RWPE2 (cell line): Measurements from ENCODE around the gene HMGN4.
"Not testable (repeated sequence)": the region's sequence is repeated elsewhere in the genome, so short reads cannot be mapped to it uniquely, and the experiment has no call there.

Experiments
- ATAC-seq: fragments of 200-7000 bp; cut with Tn5 transposase; 3 replicates; pipeline ENCODE4 v1.9.1; 2021; ENCODE audit warnings: low read depth
- DNase-seq: peaks from one replicate; pipeline ENCODE4 v3.0.0-alpha.2; 2020; ENCODE audit warnings: low spot score
- H3K27ac ChIP-seq: fragments of 450-650 bp; 2 replicates; pipeline ENCODE4 v1.5.1; 2017; ENCODE audit warnings: mild to moderate bottlenecking; ENCODE audit not compliant: poor library complexity, severe bottlenecking
- H3K27me3 ChIP-seq: fragments of 250-450 bp; sonication (Bioruptor Pico); 2 replicates; pipeline ENCODE4 v1.5.1; 2021; ENCODE audit warnings: mild to moderate bottlenecking, moderate library complexity; ENCODE audit not compliant: insufficient read depth, poor library complexity, severe bottlenecking
- H3K36me3 ChIP-seq: fragments of 250-450 bp; sonication (Bioruptor Pico); 2 replicates; pipeline ENCODE4 v1.5.1; 2020; ENCODE audit warnings: low read depth, mild to moderate bottlenecking, moderate library complexity
- H3K4me1 ChIP-seq: fragments of 250-450 bp; sonication (Bioruptor Pico); 2 replicates; pipeline ENCODE4 v1.5.1; 2021; ENCODE audit warnings: mild to moderate bottlenecking, moderate library complexity; ENCODE audit not compliant: insufficient read depth, poor library complexity, severe bottlenecking
- H3K4me3 ChIP-seq: fragments of 250-450 bp; sonication (Bioruptor Pico); 2 replicates; pipeline ENCODE4 v1.5.1; 2021; ENCODE audit warnings: mild to moderate bottlenecking, moderate library complexity; ENCODE audit not compliant: severe bottlenecking
- H3K9me3 ChIP-seq: fragments of 250-450 bp; sonication (Bioruptor Pico); 2 replicates; pipeline ENCODE4 v1.5.1; 2021; ENCODE audit warnings: mild to moderate bottlenecking, moderate library complexity; ENCODE audit not compliant: severe bottlenecking
- TF ChIP-seq, protein P1 (sequence below): fragments of 450-650 bp; IDR thresholded peaks from one replicate; pipeline ENCODE4 v1.5.1; 2017; ENCODE audit warnings: mild to moderate bottlenecking, moderate library complexity; ENCODE audit not compliant: poor library complexity, severe bottlenecking

Gene HMGN4

DNA sequence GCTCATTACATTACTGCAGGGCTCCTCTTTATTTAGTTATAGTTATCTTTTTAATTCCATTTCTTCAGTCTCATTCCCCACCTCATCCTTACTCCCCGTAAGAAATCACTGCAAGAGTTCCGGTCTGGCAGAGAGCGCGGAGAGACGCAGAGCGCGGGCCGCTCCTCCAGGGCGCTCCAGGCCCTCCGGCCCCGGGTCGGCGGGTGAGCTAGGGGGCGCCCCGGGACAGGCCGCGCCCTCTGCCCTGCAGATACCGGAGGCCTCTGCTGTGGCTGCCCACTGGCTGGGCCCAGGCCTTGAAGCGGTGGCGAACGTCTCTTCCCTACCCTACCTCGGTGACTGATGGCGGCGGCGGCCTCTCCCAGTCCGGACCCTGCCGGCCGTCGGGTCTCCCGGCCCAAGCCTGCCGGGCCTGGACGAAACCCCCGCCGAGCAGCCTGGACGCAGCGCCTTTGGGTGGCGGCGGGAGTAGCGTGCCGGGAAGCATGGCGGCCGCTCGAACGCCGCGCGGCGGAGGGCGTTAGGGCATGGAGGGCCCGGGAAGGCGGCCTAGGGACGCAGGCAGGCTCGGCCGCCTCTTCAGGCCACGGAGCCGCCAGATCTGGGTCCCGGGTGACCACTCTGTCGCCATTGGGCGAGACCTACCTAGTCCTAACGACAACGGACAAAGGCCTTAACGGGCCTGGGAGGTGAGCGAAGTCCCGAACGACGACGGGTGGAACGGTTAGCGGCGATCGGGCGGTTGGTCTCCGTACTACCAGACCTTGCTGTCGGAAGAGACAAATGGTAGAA is 16.4 kb upstream of the HMGN4 start:
- ATAC-seq = peak; percentile 80
- H3K4me1 ChIP-seq = peaks cover 20% of the 10 kb centered on the region
- peak overlapping the region; percentile 69 for H3K27ac ChIP-seq

DNA sequence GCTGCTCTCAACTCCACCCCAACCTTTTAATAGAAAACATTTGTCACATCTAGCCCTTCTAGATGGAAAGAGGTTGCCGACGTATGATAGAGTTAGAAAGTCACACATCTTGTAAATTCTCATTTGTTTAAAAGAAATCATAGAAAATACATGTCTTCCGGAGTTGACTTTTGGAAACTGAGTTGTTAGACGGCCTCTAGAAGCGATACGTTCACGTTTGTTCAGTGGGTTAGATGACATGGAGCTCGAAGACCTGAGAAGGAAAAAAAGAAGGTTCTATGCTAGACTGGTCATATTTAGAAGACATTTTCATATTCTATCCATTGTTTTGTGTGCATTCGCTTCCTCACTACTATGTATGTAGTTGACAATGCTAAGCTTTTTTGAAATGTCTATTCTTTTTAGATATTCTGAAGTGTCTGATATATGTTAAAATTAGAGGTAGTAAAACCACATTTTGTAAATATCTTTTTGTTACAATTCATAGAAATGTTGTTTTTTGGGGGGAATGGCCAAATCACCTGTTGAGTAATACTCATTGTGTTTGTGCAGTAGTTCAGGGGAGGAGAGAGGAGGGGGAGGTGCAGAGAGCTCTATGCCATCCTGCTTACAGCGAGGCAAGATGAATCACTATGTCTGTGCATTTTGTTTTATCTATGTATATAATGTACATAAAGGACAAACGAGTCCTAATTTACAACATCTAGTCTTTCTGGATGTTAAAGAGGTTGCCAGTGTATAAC is 15.5 kb upstream of the HMGN4 start:
- H3K4me3 ChIP-seq = peak overlapping the region; percentile 48
- not testable (repeated sequence) for H3K9me3 ChIP-seq, DNase-seq, H3K27me3 ChIP-seq, H3K36me3 ChIP-seq, ATAC-seq
- H3K27ac ChIP-seq = peak overlapping the region; percentile 69
- H3K4me1 ChIP-seq = peaks cover 20% of the 10 kb centered on the region

More for the DNA sequence above, 16.4 kb upstream of the HMGN4 start:
- TF ChIP-seq, protein P1, sequence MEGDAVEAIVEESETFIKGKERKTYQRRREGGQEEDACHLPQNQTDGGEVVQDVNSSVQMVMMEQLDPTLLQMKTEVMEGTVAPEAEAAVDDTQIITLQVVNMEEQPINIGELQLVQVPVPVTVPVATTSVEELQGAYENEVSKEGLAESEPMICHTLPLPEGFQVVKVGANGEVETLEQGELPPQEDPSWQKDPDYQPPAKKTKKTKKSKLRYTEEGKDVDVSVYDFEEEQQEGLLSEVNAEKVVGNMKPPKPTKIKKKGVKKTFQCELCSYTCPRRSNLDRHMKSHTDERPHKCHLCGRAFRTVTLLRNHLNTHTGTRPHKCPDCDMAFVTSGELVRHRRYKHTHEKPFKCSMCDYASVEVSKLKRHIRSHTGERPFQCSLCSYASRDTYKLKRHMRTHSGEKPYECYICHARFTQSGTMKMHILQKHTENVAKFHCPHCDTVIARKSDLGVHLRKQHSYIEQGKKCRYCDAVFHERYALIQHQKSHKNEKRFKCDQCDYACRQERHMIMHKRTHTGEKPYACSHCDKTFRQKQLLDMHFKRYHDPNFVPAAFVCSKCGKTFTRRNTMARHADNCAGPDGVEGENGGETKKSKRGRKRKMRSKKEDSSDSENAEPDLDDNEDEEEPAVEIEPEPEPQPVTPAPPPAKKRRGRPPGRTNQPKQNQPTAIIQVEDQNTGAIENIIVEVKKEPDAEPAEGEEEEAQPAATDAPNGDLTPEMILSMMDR = peak; percentile 65
- Histone ChIP-seq H3K9me3 (no peaks in the 10 kb centered on the region), H3K36me3 (no peaks in the 10 kb centered on the region), H3K4me3 (peak overlapping the region; percentile 48), H3K27me3 (no peaks in the 10 kb centered on the region)
- peak; percentile 67 for DNase-seq

DNA sequence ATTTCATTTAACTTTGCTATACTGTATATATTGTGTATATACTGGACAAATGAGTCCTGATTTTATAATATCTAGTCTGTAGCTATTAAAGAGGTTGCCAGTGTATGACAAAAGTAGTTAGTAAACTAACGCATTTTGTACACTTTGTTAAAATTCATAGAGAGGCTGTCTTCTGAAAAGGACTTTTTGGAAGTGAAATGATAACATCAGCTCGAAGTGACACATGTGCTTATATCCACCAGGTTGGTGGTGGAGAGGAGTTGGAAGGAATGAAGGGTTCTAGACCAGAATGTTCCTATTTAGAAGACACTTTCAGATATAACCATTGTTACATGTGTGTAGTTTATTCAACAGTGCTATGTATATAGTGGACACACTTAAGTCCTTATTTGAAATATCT is 13.9 kb upstream of the HMGN4 start:
- H3K27me3 ChIP-seq, ATAC-seq, DNase-seq, H3K4me3 ChIP-seq, H3K36me3 ChIP-seq, H3K9me3 ChIP-seq, H3K27ac ChIP-seq: not testable (repeated sequence)
- H3K4me1 ChIP-seq = peaks cover 20% of the 10 kb centered on the region

DNA sequence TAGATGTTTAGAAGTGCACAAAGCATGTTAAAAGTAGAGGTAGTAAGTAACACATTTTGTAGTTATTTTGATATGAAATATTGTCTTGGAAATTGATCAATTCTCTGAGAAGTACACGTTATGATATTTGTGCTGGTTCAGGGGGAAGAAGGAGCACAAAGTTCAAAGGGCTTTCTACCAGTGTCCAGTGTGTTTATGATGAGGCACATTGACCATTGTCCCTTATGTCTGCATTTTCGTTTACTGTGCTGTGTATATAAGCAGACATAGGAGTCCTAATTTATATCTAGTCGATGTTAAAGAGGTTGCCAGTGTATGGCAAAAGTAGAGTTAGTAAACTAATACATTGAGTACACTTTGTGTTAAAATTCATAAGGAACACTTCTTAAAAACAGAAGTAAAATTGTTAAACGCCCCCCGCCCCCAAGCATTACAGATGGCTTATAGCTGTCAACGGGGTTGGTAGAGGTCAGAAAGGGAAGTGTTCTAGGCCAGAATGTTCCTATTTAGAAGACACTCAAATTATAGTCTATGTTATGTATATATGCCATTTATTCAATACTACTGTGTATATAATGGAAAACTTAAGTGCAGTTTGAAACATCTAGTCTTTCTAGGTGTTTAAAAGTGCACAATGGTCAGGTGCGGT is 13.3 kb upstream of the HMGN4 start:
- ATAC-seq = no peak
- H3K27ac ChIP-seq = no peak overlapping the region
- H3K27me3 ChIP-seq = no peaks in the 10 kb centered on the region
- DNase-seq = no peak
- H3K4me1 ChIP-seq = peaks cover 20% of the 10 kb centered on the region
- H3K36me3 ChIP-seq = no peaks in the 10 kb centered on the region
- TF ChIP-seq, protein P1 = no peak
- no peak overlapping the region for H3K4me3 ChIP-seq
- H3K9me3 ChIP-seq = no peaks in the 10 kb centered on the region

DNA sequence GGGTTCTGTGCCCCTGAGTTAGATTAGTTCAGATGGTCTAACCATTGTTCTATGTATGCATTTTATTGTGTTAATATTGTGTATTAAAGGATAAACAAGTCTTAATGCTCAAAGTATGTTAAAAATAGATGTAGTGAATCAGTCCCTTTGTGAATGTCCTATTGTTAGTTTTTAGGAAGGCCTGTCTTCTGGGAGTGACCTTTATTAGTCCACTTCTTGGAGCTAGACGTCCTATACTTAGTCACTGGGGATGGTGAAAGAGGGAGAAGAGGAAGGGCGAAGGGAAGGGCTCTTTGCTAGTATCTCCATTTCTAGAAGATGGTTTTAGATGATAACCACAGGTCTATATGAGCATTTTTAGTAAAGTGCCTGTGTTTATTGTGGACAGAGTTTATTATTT is 12.3 kb upstream of the HMGN4 start:
- no peak overlapping the region for H3K4me3 ChIP-seq
- DNase-seq = no peak
- peaks cover 15% of the 10 kb centered on the region for H3K4me1 ChIP-seq
- no peaks in the 10 kb centered on the region for H3K36me3 ChIP-seq
- H3K27me3 ChIP-seq = no peaks in the 10 kb centered on the region
- TF ChIP-seq, protein P1 = no peak
- ATAC-seq = no peak
- no peak overlapping the region for H3K27ac ChIP-seq
- H3K9me3 ChIP-seq = no peaks in the 10 kb centered on the region
